Measurements from ENCODE around the gene MICAL3. TPM values are rescaled to one million over a fixed set of nuclear protein-coding genes. Genes with fewer than 3 reads are reported as not detected.

Gene MICAL3
- total and polyA plus RNA-seq, 2 of the 8 experiments (the other 6 are each of a cell fraction or from before 2014, with no cell fraction given): 8.3 to 41.8 TPM

DNA sequence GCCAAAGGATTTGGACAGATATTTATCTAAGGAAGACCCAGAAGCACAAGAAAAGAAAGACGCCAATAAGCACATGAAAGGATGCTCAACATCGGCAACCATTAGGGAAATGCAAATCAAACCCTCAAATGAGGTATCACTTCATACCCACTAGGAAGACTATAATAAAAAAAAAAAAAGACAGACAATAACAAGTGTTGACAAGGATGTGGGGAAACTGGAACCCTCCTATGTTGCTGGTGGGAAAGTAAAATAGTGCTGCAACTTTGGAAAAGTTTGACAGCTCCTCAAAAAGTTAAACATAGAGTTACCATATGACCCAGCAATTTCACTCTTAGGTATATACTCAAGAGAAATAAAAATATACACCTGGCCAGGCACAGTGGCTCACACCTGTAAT lies 47.0 kb downstream of the MICAL3 start (continued):
- no peak for TF ChIP-seq SP1 (IDR thresholded peaks at IDR 0.05; ENCODE audit: low read depth, low read length)
- TF ChIP-seq GTF2F1 (IDR thresholded peaks at IDR 0.05; ENCODE audit: borderline replicate concordance, low read depth, low read length): no peak
